Kidney epithelial cell (primary cell): Measurements from ENCODE around the gene MAN1A2. TPM values are rescaled to one million over a fixed set of nuclear protein-coding genes. Genes with fewer than 3 reads are reported as not detected.

Experiments
- DNase-seq: peaks from one replicate; pipeline ENCODE4 v3.0.0-alpha.2; 2010; ENCODE audit warnings: low read depth
- H3K27me3 ChIP-seq: 2 replicates; pipeline ENCODE4 v1.6.0; 2011; ENCODE audit warnings: low read length; ENCODE audit not compliant: control insufficient read depth, insufficient read depth
- H3K36me3 ChIP-seq: 2 replicates; pipeline ENCODE4 v1.5.1; 2011; ENCODE audit warnings: low read length; ENCODE audit not compliant: control insufficient read depth, insufficient read depth
- H3K4me3 ChIP-seq: 2 replicates; pipeline ENCODE4 v1.5.1; 2011; ENCODE audit warnings: low read depth, mild to moderate bottlenecking, control low read depth, low read length
- total RNA-seq: library from RNA; depleted of rRNA; stranded (reverse); fragments of >200 nt; gene quantifications from 2 replicates; pipeline ENCODE4 v1.2.3, GENCODE V29; 2015
- TF ChIP-seq, protein P1 (sequence below): IDR thresholded peaks from 2 replicates; pipeline ENCODE4 v1.5.1; 2011; ENCODE audit warnings: mild to moderate bottlenecking, moderate library complexity, low read length, control low read depth, inconsistent platforms; ENCODE audit not compliant: insufficient read depth, poor library complexity, severe bottlenecking

Gene MAN1A2
- total RNA-seq, 1 donor from 2014 or later = 22.0 TPM

DNA sequence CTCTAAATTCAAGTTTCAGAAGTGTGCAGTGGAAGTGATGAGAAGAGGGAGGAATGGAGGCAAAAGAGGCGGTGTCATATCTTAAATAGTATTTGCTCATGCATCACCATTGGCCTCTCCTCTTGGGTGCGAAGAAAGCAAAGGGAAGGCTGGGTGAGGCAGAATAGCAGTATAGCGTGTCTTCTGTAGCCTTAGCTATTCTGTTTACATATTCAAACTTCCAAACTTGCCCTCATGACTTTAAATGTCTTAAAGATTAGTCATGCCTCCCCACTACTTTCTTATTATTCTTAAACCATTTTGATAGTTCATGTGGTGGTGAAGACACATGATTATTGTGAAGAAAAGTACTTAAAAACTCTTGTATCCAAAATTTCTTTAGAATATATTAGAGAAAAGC, 134.0 kb downstream of the MAN1A2 start:
- no peak for DNase-seq
- no peaks in the 10 kb centered on the region for H3K27me3 ChIP-seq
- TF ChIP-seq, protein P1, sequence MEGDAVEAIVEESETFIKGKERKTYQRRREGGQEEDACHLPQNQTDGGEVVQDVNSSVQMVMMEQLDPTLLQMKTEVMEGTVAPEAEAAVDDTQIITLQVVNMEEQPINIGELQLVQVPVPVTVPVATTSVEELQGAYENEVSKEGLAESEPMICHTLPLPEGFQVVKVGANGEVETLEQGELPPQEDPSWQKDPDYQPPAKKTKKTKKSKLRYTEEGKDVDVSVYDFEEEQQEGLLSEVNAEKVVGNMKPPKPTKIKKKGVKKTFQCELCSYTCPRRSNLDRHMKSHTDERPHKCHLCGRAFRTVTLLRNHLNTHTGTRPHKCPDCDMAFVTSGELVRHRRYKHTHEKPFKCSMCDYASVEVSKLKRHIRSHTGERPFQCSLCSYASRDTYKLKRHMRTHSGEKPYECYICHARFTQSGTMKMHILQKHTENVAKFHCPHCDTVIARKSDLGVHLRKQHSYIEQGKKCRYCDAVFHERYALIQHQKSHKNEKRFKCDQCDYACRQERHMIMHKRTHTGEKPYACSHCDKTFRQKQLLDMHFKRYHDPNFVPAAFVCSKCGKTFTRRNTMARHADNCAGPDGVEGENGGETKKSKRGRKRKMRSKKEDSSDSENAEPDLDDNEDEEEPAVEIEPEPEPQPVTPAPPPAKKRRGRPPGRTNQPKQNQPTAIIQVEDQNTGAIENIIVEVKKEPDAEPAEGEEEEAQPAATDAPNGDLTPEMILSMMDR = no peak
- H3K4me3 ChIP-seq = no peak overlapping the region
- H3K36me3 ChIP-seq = peaks cover 1% of the 10 kb centered on the region

DNA sequence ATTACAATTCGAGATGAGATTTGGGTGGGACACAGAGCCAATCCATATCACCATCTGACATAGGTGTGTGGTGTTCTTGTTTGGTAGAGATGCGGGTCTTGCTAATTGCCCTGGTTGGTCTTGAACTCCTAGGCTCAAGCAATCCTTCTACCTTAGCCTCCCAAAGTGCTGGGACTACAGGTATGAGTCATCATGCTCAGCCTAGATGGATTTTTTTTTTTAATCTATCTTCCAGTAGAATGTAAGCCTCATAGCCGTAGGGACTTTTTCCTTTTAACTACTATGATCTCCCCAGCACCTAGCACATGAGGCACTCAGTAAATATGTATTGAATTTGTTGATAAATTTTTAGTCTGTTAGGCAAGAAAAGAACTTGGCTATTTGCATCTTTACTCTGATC, 144.0 kb downstream of the MAN1A2 start:
- no peaks in the 10 kb centered on the region for H3K27me3 ChIP-seq
- TF ChIP-seq, protein P1 = no peak
- H3K36me3 ChIP-seq = no peaks in the 10 kb centered on the region
- no peak for DNase-seq
- H3K4me3 ChIP-seq = no peak overlapping the region

DNA sequence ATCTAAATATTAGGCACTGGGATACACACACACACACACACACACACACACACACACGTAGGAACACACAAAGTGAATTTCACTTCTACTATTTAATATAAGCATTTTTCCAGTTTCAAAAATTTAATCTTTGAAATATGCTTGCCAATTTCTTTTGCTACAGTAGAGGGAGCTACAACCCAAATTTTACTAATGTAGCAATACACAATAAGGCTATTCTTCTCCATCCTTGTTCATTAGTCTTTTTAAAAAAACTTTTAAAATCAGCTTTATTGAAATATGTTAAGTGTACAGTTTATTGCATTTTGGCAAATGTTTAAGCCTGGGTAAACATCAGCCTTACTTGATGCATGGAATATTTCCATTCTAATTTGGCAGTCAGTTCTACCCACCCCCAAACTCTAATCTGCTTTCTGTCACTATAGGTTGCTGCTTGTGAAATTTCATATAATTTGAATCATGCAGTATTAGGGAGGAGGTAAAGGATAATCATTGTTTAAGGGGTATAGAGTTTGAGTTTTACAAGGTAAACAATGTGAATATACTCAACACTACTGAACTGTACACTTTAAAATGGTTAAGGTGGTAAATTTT, 145.6 kb downstream of the MAN1A2 start:
- TF ChIP-seq, protein P1 = peak; percentile 56
- H3K27me3 ChIP-seq = no peaks in the 10 kb centered on the region
- H3K4me3 ChIP-seq = no peak overlapping the region
- DNase-seq = no peak
- no peaks in the 10 kb centered on the region for H3K36me3 ChIP-seq

DNA sequence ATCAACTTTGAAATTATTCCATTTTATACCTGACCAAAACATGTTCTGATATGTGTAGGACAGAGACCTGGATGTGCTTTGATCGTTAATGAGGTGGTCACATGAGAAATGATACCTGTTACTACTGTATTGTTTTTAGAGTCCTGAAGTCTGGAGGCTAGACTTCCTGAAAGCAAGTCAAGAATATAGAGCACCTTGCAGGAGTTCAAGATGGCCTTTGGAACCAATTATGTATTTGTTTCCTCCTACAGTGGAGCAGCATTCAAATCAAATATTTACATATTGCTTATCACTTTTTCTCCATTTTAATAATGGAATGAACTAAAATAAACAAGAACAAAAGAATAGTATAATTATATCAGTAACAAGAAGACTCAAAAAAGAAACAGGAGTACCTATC, 155.9 kb downstream of the MAN1A2 start:
- Histone ChIP-seq H3K4me3 (no peak overlapping the region), H3K36me3 (no peaks in the 10 kb centered on the region), H3K27me3 (no peaks in the 10 kb centered on the region)
- TF ChIP-seq, protein P1 = no peak
- DNase-seq = no peak

DNA sequence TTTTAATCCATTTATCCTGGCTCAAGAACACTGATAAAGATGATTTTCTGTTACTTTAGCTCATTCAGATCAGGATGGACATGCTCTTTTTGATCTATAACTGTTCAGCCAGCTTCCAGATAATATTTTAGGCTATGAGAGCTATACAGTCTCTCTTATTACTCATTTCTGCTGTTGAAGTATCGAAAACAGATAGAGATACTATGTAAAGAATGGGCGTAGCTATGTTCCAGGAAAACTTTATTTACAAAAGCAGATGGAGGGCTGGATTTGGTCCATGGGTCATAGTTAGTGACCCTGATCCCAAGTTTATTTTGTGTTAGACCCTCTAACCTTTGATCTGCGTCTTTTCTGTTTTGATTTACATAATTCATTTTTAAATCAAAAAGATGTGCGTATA, 159.8 kb downstream of the MAN1A2 start:
- TF ChIP-seq, protein P1 = no peak
- H3K36me3 ChIP-seq = no peaks in the 10 kb centered on the region
- no peaks in the 10 kb centered on the region for H3K27me3 ChIP-seq
- H3K4me3 ChIP-seq = no peak overlapping the region
- no peak for DNase-seq

DNA sequence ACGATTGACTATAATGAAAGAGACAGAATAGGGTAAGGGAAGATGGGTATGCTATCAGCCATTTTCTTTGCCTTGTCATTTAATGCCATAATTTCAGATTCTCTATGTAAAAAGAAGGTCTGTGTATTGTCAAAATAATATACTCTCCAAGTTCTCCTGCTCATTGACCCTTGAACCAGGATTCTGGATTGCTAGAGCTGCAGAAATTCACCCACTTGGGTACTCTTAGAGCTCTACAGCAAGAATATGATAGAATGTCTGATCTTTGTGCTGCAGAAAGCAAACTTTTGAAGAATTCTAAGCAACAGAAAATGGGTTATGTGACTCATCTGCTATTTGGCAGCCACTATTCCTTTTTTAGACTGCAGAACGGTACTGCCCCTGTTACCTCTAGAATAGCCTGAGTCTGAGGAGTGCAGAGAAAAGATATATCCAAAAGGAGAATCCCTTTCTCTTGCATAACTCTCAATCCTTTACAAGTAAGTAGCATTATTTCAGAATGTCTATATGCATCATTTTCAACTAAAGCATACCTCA, 160.4 kb downstream of the MAN1A2 start:
- Histone ChIP-seq H3K27me3 (no peaks in the 10 kb centered on the region), H3K4me3 (no peak overlapping the region), H3K36me3 (no peaks in the 10 kb centered on the region)
- TF ChIP-seq, protein P1 = no peak
- no peak for DNase-seq
